HEK293T (cell line): ENCODE measurements around the gene SYNPO2.

Experiments used
- FOXM1 ChIP-seq: fragments of 450-650 bp; IDR thresholded peaks from 2 replicates; pipeline ENCODE4 v1.6.1; 2017; ENCODE audit warnings: mild to moderate bottlenecking, borderline replicate concordance
- L3MBTL2 ChIP-seq: fragments of 450-650 bp; conservative IDR thresholded peaks from 2 replicates; pipeline ENCODE4 v1.6.1; 2016; ENCODE audit warnings: mild to moderate bottlenecking
- LEF1 ChIP-seq: fragments of 450-650 bp; IDR thresholded peaks from 2 replicates; pipeline ENCODE4 v1.6.1; 2017; ENCODE audit warnings: mild to moderate bottlenecking, borderline replicate concordance
- SP1 ChIP-seq: fragments of 450-650 bp; IDR thresholded peaks from 2 replicates; pipeline ENCODE4 v1.6.1; 2017
- SUZ12 ChIP-seq: fragments of 450-650 bp; IDR thresholded peaks from 2 replicates; pipeline ENCODE4 v1.6.1; 2016; ENCODE audit warnings: mild to moderate bottlenecking
- TARDBP ChIP-seq: fragments of 450-650 bp; IDR thresholded peaks from 2 replicates; pipeline ENCODE4 v1.6.1; 2016

- TF ChIP-seq FOXM1 (no peak), SP1 (no peak), TARDBP (no peak), SUZ12 (no peak), L3MBTL2 (no peak), LEF1 (no peak)
Measured at GRCh38 chr4:119024102-119024501, 135.4 kb downstream of the SYNPO2 start.
